ENCODE measurements around the gene LGALS7B. TPM values are rescaled to one million over a fixed set of nuclear protein-coding genes. Genes with fewer than 3 reads are reported as not detected.

Gene LGALS7B
- total RNA-seq, 2 experiments from 2014 or later = not detected

- no peak overlapping the region for H3K27ac ChIP-seq (ENCODE audit: low read depth, low read length, poor library complexity, severe bottlenecking)
- POLR2A ChIA-PET = no interaction called here
- peaks cover 15% of the 10 kb centered on the region; the same call in 1 of the 2 replicates for H3K79me2 ChIP-seq (ENCODE audit: insufficient read depth, low read depth, low read length)
- H3K4me2 ChIP-seq (ENCODE audit: low read length) = no peak overlapping the region
- H2AFZ ChIP-seq (ENCODE audit: low read length) = no peak overlapping the region
- no peak for TF ChIP-seq CTCF (conservative IDR thresholded peaks at IDR 0.05; ENCODE audit: low read length)
- no peak for TF ChIP-seq EZH2phosphoT487 (IDR thresholded peaks at IDR 0.05; ENCODE audit: borderline replicate concordance, low read depth, low read length)
- intact Hi-C loops (cut with micrococcal nuclease; ENCODE audit: unreplicated experiment) = no loop called here
- no peaks in the 10 kb centered on the region for H3K9me3 ChIP-seq (ENCODE audit: low read length)
- BruUV-seq (replicated peaks) = no TSS peak
- peaks cover 18% of the 10 kb centered on the region for H4K20me1 ChIP-seq (ENCODE audit: insufficient read depth, low read length)
- peaks cover 4% of the 10 kb centered on the region for H3K4me1 ChIP-seq (ENCODE audit: insufficient read depth, low read length, poor library complexity, severe bottlenecking)
- no peak overlapping the region for H3K4me3 ChIP-seq (ENCODE audit: low read depth, low read length, poor library complexity, severe bottlenecking)
- DNase-seq (ENCODE audit: low spot score) = no peak
- peaks cover 76% of the 10 kb centered on the region for H3K36me3 ChIP-seq (ENCODE audit: insufficient read depth, low read length)
- no peaks in the 10 kb centered on the region for H3K9me2 ChIP-seq (ENCODE audit: insufficient read depth, low read length)
- CTCF ChIA-PET (ENCODE audit: unreplicated experiment) = no interaction called here
These were observed 48.7 kb downstream of the LGALS7B start for GRCh38 chr19:38837656-38838121.

GRCh38 chr19:38838208-38838985, 49.4 kb downstream of the LGALS7B start:
- Histone ChIP-seq H3K4me2 (ENCODE audit: low read length) (no peak overlapping the region), H3K9me2 (ENCODE audit: insufficient read depth, low read length) (no peaks in the 10 kb centered on the region), H2AFZ (ENCODE audit: low read length) (no peak overlapping the region), H3K79me2 (ENCODE audit: insufficient read depth, low read depth, low read length) (peaks cover 19% of the 10 kb centered on the region; the same call in 1 of the 2 replicates), H3K4me3 (ENCODE audit: low read depth, low read length, poor library complexity, severe bottlenecking) (no peak overlapping the region), H3K9me3 (ENCODE audit: low read length) (no peaks in the 10 kb centered on the region), H3K4me1 (ENCODE audit: insufficient read depth, low read length, poor library complexity, severe bottlenecking) (peaks cover 11% of the 10 kb centered on the region), H3K36me3 (ENCODE audit: insufficient read depth, low read length) (peaks cover 83% of the 10 kb centered on the region), H3K27ac (ENCODE audit: low read depth, low read length, poor library complexity, severe bottlenecking) (no peak overlapping the region), H4K20me1 (ENCODE audit: insufficient read depth, low read length) (peaks cover 22% of the 10 kb centered on the region)
- POLR2A ChIA-PET = no interaction called here
- no peak for TF ChIP-seq EZH2phosphoT487 (IDR thresholded peaks at IDR 0.05; ENCODE audit: borderline replicate concordance, low read depth, low read length)
- DNase-seq (ENCODE audit: low spot score) = no peak
- BruUV-seq (replicated peaks) = no TSS peak
- CTCF ChIA-PET (ENCODE audit: unreplicated experiment) = no interaction called here
- intact Hi-C loops (cut with micrococcal nuclease; ENCODE audit: unreplicated experiment) = no loop called here

- intact Hi-C loops (cut with micrococcal nuclease; ENCODE audit: unreplicated experiment) = no loop called here
- H3K27ac ChIP-seq (ENCODE audit: low read depth, low read length, poor library complexity, severe bottlenecking) = no peak overlapping the region
- H4K20me1 ChIP-seq (ENCODE audit: insufficient read depth, low read length) = peaks cover 25% of the 10 kb centered on the region
These were observed 50.2 kb downstream of the LGALS7B start for GRCh38 chr19:38838986-38839761.

More at GRCh38 chr19:38838986-38839761, 50.2 kb downstream of the LGALS7B start:
- Histone ChIP-seq H3K4me2 (ENCODE audit: low read length) (no peak overlapping the region), H3K4me1 (ENCODE audit: insufficient read depth, low read length, poor library complexity, severe bottlenecking) (peaks cover 13% of the 10 kb centered on the region), H3K4me3 (ENCODE audit: low read depth, low read length, poor library complexity, severe bottlenecking) (no peak overlapping the region), H3K36me3 (ENCODE audit: insufficient read depth, low read length) (peaks cover 90% of the 10 kb centered on the region), H3K79me2 (ENCODE audit: insufficient read depth, low read depth, low read length) (peaks cover 27% of the 10 kb centered on the region; the same call in 1 of the 2 replicates), H3K9me3 (ENCODE audit: low read length) (no peaks in the 10 kb centered on the region), H3K9me2 (ENCODE audit: insufficient read depth, low read length) (no peaks in the 10 kb centered on the region), H2AFZ (ENCODE audit: low read length) (no peak overlapping the region)
- DNase-seq (ENCODE audit: low spot score) = no peak
- BruUV-seq (replicated peaks) = no TSS peak
- TF ChIP-seq CTCF (conservative IDR thresholded peaks at IDR 0.05; ENCODE audit: low read length) (no peak), EZH2phosphoT487 (IDR thresholded peaks at IDR 0.05; ENCODE audit: borderline replicate concordance, low read depth, low read length) (no peak)
- POLR2A ChIA-PET = no interaction called here
- CTCF ChIA-PET (ENCODE audit: unreplicated experiment) = no interaction called here

Data from OCI-LY7 (cell line).